B cell (primary cell): ENCODE data around the gene GLYATL1.

Experiments
- CTCF ChIP-seq: fragments of 200-600 bp; IDR thresholded peaks from one replicate; pipeline ENCODE4 v1.8.0; 2022; ENCODE audit warnings: antibody characterized with exemption, mild to moderate bottlenecking
- EZH2 ChIP-seq: IDR thresholded peaks from 2 replicates; pipeline ENCODE4 v1.6.1; 2012; ENCODE audit warnings: borderline replicate concordance, low read depth, mild to moderate bottlenecking, moderate library complexity, low read length; ENCODE audit not compliant: insufficient read depth, poor library complexity, severe bottlenecking

- TF ChIP-seq CTCF (no peak), EZH2 (no peak)
These were observed 890 bp upstream of the GLYATL1 start for GRCh38 chr11:58938398-58938797.
